GM12865 (cell line): ENCODE measurements around the gene ARHGAP42.

Experiments
- DNase-seq: peaks from one replicate; pipeline ENCODE4 v3.0.0; 2010; ENCODE audit warnings: low read depth
- H3K4me3 ChIP-seq: 2 replicates; pipeline ENCODE4 v1.5.1; 2011; ENCODE audit warnings: mild to moderate bottlenecking, low read depth, low read length, control low read depth
- CTCF ChIP-seq: IDR thresholded peaks from 2 replicates; pipeline ENCODE4 v1.5.1; 2011; ENCODE audit warnings: low read length, control low read depth, low read depth, inconsistent platforms; ENCODE audit not compliant: insufficient read depth; ENCODE audit errors: missing control alignments

Gene ARHGAP42

GRCh38 chr11:100860318-100861155, 173.4 kb downstream of the ARHGAP42 start:
- TF ChIP-seq CTCF: no peak
- no peak overlapping the region for H3K4me3 ChIP-seq
- no peak for DNase-seq

GRCh38 chr11:100861212-100861611, 174.1 kb downstream of the ARHGAP42 start:
- no peak for DNase-seq
- no peak overlapping the region for H3K4me3 ChIP-seq
- TF ChIP-seq CTCF: no peak

- TF ChIP-seq CTCF: no peak
- H3K4me3 ChIP-seq: no peak overlapping the region
- DNase-seq: peak; percentile 63
These were observed 176.0 kb downstream of the ARHGAP42 start for GRCh38 chr11:100863080-100863581.

- no peak for DNase-seq
- no peak overlapping the region for H3K4me3 ChIP-seq
- TF ChIP-seq CTCF: no peak
These were observed 178.5 kb downstream of the ARHGAP42 start for GRCh38 chr11:100865443-100866065.

- peak; percentile 4 for DNase-seq
- H3K4me3 ChIP-seq: no peak overlapping the region
- TF ChIP-seq CTCF: no peak
These were observed 179.4 kb downstream of the ARHGAP42 start for GRCh38 chr11:100866453-100866852.

- TF ChIP-seq CTCF: no peak
- no peak for DNase-seq
- no peak overlapping the region for H3K4me3 ChIP-seq
These were observed 180.5 kb downstream of the ARHGAP42 start for GRCh38 chr11:100867606-100868005.

GRCh38 chr11:100869328-100869727, 182.2 kb downstream of the ARHGAP42 start:
- no peak for DNase-seq
- TF ChIP-seq CTCF: no peak
- no peak overlapping the region for H3K4me3 ChIP-seq
